ENCODE results near the gene ATRNL1. TPM values are rescaled to one million over a fixed set of nuclear protein-coding genes. Genes with fewer than 3 reads are reported as not detected.

ATRNL1 gene
- total and polyA plus RNA-seq, 2 of the 8 experiments (the other 6 are each of a cell fraction or from before 2014, with no cell fraction given) = 5.1 to 17.6 TPM

GRCh38 chr10:115898242-115898641, 805.1 kb downstream of the ATRNL1 start:
- H2BK5ac ChIP-seq (ENCODE audit: low read depth, low read length) = no peak overlapping the region
- no peaks in the 10 kb centered on the region for H3K9me3 ChIP-seq (ENCODE audit: insufficient read depth in 2 of 2, low read depth in 1 of 2, low read length in 1 of 2)
- H3K27me3 ChIP-seq (replicated peaks in 1 of 4; ENCODE audit: control insufficient read depth in 3 of 4, extremely low read depth in 1 of 4, insufficient read depth in 3 of 4, low read length in 3 of 4) = no peaks in the 10 kb centered on the region
- FAIRE-seq (no peak), DNase-seq (ENCODE audit: low read depth in 1 of 2, low spot score in 2 of 2) (no peak)
- no peak overlapping the region for H2AK5ac ChIP-seq (ENCODE audit: low read depth, low read length)
- H2BK20ac ChIP-seq (ENCODE audit: low read length) = no peak overlapping the region; the same call in 1 of the 2 replicates
- no peaks in the 10 kb centered on the region for H3K23me2 ChIP-seq (ENCODE audit: low read depth, low read length)
- no peaks in the 10 kb centered on the region for H4K20me1 ChIP-seq (replicated peaks in 1 of 2; ENCODE audit: control insufficient read depth in 1 of 2, insufficient read depth in 2 of 2, low read length in 2 of 2)
- no peak overlapping the region for H3K23ac ChIP-seq (ENCODE audit: insufficient read length)
- H2AFZ ChIP-seq (ENCODE audit: low read length) = no peak overlapping the region
- H3K79me1 ChIP-seq (ENCODE audit: low read depth, low read length) = no peaks in the 10 kb centered on the region
- H4K5ac ChIP-seq (ENCODE audit: insufficient read length, low read depth, low read length) = no peak overlapping the region
- no peak overlapping the region for H4K8ac ChIP-seq (ENCODE audit: extremely low read depth, insufficient read depth, low read length)
- no peaks in the 10 kb centered on the region for H3K36me3 ChIP-seq (ENCODE audit: control insufficient read depth in 2 of 4, insufficient read depth in 4 of 4, low read length in 3 of 4)
- no peak overlapping the region for H4K91ac ChIP-seq (replicated peaks; ENCODE audit: insufficient read length, low read length)
- POLR2A ChIA-PET (ENCODE audit: partially characterized antibody) = no interaction called here
- no peak overlapping the region for H3K56ac ChIP-seq (replicated peaks; ENCODE audit: insufficient read length, low read depth, low read length)
- H3K18ac ChIP-seq (ENCODE audit: extremely low read depth, low read length) = no peak overlapping the region
- H2BK120ac ChIP-seq (replicated peaks; ENCODE audit: low read depth, low read length) = no peak overlapping the region
- no peak overlapping the region for H3K27ac ChIP-seq (ENCODE audit: low read depth, low read length)
- no peak overlapping the region for H3K4ac ChIP-seq (replicated peaks; ENCODE audit: insufficient read length, low read depth, low read length)
- H2BK15ac ChIP-seq (ENCODE audit: low read length) = no peak overlapping the region
- no peak overlapping the region for H3K14ac ChIP-seq (ENCODE audit: insufficient read length)
- no peak overlapping the region for H3K4me3 ChIP-seq (ENCODE audit: extremely low read depth in 1 of 4, insufficient read depth in 2 of 4, low read depth in 3 of 4, low read length in 4 of 4)
- no peak overlapping the region for H3K9ac ChIP-seq (replicated peaks in 1 of 4; ENCODE audit: extremely low read depth in 1 of 4, low read depth in 3 of 4, low read length in 3 of 4)
- no peaks in the 10 kb centered on the region for H3K79me2 ChIP-seq (ENCODE audit: control insufficient read depth in 1 of 2, insufficient read depth in 2 of 2, low read length in 2 of 2)
- H2BK12ac ChIP-seq (ENCODE audit: low read depth, low read length) = 0 out of 2 replicates have a peak overlapping the region, but pooled peaks have one; percentile 72
- TF ChIP-seq RXRA (IDR thresholded peaks at IDR 0.05; ENCODE audit: insufficient read depth, low read depth, low read length) = no peak
- no peak for TF ChIP-seq SIX5 (IDR thresholded peaks at IDR 0.05; ENCODE audit: low read depth, low read length)
- CTCF ChIA-PET (ENCODE audit: partially characterized antibody) = interaction anchor here (0.6 to 1.7 kb wide), 4 partner anchors 10 to 245 kb away, joined by 3 read pairs; no protein-coding TSS in a partner anchor
- H3K4me1 ChIP-seq (replicated peaks in 1 of 4; ENCODE audit: control insufficient read depth in 3 of 4, insufficient read depth in 4 of 4, low read length in 3 of 4) = peaks cover 0 to 3% (median 1%) of the 10 kb centered on the region in 4 experiments; a peak in 3 of 7 replicates
- 92% methylated on average over 3 of the region's 3 CpGs; no CpG with 5 or more reads in 1 of the 2 experiments for WGBS, 2 experiments (ENCODE audit: extremely low coverage in 1 of 2, insufficient coverage in 1 of 2, insufficient read length in 1 of 2, insufficient replicate concordance in 2 of 2, low coverage in 1 of 2, low lambda C conversion rate in 2 of 2, missing lambda C conversion rate in 1 of 2)
- H3K4me2 ChIP-seq (ENCODE audit: insufficient read depth in 1 of 2, low read depth in 2 of 2, low read length in 2 of 2) = no peak overlapping the region

Data from H1 (cell line).